Suppressor macrophage treated with lipopolysaccharide for 1 hour (primary cell): ENCODE results near the gene NDUFV1.
"Not testable (repeated sequence)": the region's sequence is repeated elsewhere in the genome, so short reads cannot be mapped to it uniquely, and the experiment has no call there.

Experiments
- DNase-seq, 3 donors: peaks; one replicate each; pipeline ENCODE4 v3.0.0-alpha.2; 2020 to 2022

NDUFV1 gene

GRCh38 chr11:67657300-67657699, 50.6 kb downstream of the NDUFV1 start:
- no peak for DNase-seq

DNA sequence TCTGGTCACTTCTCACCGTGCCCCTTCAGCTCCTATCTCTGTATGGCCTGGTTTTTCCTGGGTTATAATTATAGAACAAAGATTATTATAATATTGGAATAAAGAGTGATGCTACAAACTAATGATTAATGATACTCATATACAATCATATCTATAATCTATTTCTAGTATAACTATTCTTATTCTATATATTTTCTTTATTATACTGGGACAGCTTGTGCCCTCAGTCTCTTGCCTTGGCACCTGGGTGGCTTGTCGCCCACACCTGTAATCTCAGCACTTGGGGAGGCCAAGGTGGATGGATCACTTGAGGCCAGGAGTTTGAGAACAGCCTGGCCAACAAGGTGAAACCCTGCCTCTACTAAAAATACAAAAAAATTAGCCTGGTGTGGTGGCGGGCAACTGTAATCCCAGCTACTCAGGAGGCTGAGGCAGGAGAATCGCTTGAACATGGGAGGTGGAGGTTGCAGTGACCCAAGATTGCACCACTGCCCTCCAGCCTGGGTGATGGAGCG, 53.0 kb downstream of the NDUFV1 start:
- not testable (repeated sequence) for DNase-seq

GRCh38 chr11:67660752-67661151, 54.0 kb downstream of the NDUFV1 start:
- DNase-seq: not testable (repeated sequence)
